HG03442 (cell line): ENCODE results near the gene SLC16A1.
"Not testable (repeated sequence)": the region's sequence is repeated elsewhere in the genome, so short reads cannot be mapped to it uniquely, and the experiment has no call there.

Experiments
- ATAC-seq: cut with Tn5 transposase; IDR thresholded peaks from one replicate; pipeline ENCODE4 v1.9.1; 2021; ENCODE audit warnings: mild to moderate bottlenecking, moderate library complexity; ENCODE audit not compliant: unreplicated experiment

SLC16A1 gene, protein sequence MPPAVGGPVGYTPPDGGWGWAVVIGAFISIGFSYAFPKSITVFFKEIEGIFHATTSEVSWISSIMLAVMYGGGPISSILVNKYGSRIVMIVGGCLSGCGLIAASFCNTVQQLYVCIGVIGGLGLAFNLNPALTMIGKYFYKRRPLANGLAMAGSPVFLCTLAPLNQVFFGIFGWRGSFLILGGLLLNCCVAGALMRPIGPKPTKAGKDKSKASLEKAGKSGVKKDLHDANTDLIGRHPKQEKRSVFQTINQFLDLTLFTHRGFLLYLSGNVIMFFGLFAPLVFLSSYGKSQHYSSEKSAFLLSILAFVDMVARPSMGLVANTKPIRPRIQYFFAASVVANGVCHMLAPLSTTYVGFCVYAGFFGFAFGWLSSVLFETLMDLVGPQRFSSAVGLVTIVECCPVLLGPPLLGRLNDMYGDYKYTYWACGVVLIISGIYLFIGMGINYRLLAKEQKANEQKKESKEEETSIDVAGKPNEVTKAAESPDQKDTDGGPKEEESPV

DNA sequence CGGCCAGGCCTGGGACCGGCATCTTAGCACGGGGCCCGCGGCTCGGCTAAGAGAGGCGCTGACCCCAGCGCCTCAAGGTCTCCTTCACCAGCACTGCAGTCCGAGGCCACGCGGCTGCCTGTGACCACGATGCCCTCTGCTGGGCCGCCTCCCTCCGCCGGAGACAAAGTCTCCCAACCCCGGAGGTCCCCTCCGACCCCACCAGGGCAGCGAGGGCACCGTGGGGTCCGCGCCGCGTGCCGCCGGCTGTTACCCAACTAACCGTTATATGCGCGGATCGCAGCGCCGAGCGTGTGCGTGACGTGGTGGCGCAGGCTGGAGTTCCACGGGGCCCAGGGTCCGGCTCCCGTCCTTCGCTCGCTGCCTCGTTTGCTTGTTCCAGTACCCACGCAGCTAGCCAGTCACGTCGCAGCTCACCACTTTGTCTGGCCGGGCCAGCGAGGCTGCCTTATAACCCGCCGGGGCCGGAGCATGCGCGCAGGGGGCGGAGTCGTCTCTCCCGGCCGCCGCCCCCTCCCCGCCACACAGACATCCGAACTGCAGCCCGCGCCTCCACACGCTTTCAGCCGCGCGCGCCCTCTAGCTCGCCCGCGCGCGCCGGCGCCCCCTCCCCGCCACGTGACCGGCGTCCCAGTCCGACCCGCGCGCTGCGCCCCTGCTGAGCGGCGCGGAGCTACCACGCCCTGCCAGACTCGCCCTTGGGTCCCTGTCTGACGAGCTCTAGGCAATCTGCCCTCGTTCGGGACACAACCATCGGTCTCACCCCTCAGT, at the start of gene SLC16A1:
Gene SLC16A1, minus strand, starts transcription at position 424 of the 771 bp plus-strand sequence. CDS start 26,888 bp downstream, outside the sequence.
- peak; percentile 66 for ATAC-seq

DNA sequence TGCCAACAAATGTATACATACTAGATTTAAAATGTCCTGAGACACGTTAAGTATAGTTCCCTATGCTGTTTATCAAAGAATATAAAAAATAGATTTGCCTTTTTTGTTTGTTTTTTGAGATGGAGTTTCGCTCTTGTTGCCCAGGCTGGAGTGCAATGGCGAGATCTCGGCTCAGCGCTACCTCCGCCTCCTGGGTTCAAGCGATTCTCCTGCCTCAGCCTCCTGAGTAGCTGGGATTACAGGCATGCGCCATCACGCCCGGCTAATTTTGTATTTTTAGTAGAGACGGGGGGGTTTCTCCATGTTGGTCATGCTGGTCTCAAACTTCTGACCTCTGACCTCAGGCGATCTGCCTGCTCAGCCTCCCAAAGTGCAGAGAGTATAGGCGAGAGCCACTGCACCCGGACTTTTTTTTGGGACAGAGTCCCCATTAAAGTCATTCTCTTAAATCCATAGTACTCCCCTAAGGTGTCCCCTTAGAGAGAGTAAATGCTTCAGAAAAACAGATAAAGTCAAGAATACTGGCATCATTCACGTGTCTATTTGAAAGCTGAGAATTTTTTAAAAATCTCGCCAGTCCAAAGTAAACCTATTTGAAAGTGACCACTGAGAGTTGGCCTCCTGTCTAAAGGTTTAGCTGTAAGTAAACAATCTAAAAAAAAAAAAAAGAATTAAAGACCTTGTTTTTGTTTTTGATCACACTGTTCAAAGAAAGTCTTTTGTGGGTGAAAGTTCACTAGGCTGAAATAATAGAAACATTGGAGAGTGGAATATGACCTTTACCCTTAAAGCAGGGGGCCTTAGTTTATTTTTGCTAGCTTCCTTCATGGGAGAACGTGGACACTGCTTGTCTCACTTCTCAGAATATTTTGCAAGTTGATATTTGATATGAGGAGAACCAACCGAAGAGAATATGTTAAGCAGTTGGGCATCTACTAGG, 48.0 kb upstream of the SLC16A1 start:
- no peak for ATAC-seq

GRCh38 chr1:113002297-113002696, 46.3 kb upstream of the SLC16A1 start:
- no peak for ATAC-seq

GRCh38 chr1:112998592-112999235, 42.7 kb upstream of the SLC16A1 start:
- no peak for ATAC-seq

GRCh38 chr1:112997781-112998180, 41.8 kb upstream of the SLC16A1 start:
- no peak for ATAC-seq

- no peak for ATAC-seq
Measured at GRCh38 chr1:112995890-112996289, 39.9 kb upstream of the SLC16A1 start.

GRCh38 chr1:112995021-112995420, 39.0 kb upstream of the SLC16A1 start:
- ATAC-seq: not testable (repeated sequence)

GRCh38 chr1:112992780-112993179, 36.8 kb upstream of the SLC16A1 start:
- ATAC-seq: no peak

GRCh38 chr1:112991402-112992120, 35.6 kb upstream of the SLC16A1 start:
- ATAC-seq: no peak

DNA sequence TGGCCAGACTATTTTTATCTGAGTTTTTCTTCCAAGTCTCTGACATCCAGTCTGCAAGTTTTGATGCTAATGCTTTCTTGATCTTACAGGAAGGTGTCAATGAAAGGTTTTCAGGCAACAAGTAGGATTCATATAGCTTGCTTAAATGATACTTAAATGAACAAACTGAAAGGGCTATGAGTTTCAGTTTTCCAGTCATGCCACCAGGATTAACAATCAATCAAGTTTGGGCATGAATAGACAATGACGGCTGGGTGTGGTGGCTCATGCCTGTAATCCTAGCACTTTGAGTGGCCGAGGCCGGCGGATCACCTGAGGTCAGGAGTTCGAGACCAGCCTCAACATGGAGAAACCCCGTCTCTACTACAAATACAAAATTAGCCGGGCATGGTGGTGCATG, 34.3 kb upstream of the SLC16A1 start:
- no peak for ATAC-seq

DNA sequence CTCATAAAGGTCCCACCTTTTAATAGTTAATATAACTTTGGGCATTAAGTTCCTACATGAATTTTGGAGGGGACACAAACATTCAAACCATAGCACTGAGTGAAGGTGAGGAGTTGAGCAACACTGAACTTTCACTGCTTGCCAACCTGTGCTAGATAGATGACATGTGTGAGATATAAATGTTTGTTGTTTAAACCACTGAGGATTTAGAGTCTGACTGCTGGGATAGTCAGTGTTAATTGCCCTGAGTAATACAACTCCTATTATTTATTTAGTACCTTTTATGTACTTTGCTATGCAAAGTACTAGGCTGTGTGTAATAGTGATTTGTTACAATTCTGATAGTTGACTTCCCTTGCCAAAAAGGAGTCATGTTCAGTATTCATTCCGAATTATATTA, 32.4 kb upstream of the SLC16A1 start:
- ATAC-seq: no peak

GRCh38 chr1:112985123-112985522, 29.1 kb upstream of the SLC16A1 start:
- no peak for ATAC-seq

- no peak for ATAC-seq
Measured at GRCh38 chr1:112983537-112984131, 27.6 kb upstream of the SLC16A1 start.

GRCh38 chr1:112982853-112983536, 27.0 kb upstream of the SLC16A1 start:
- ATAC-seq: no peak

DNA sequence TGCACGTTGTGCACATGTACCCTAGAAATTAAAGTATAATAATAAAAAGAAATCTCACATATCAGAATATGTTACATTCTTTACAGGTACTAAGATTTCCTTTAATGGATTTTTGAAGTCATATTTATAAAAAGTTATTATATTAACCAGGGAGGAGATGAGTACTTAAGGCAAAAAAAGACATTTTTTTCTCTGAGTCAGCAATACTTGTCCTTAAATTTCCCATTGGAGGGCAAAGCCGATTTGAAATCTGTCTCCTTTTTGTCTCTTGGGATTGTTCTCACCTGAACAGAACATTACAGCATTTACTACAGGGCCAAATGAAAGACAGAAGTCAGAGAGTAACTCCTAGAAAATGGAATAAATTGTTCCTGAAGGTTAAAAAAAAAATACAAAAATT, 26.3 kb upstream of the SLC16A1 start:
- ATAC-seq: no peak

GRCh38 chr1:112981834-112982233, 25.8 kb upstream of the SLC16A1 start:
- not testable (repeated sequence) for ATAC-seq

GRCh38 chr1:112981426-112981825, 25.4 kb upstream of the SLC16A1 start:
- ATAC-seq: no peak

GRCh38 chr1:112975336-112975735, 19.3 kb upstream of the SLC16A1 start:
- ATAC-seq: no peak

GRCh38 chr1:112974646-112975045, 18.6 kb upstream of the SLC16A1 start:
- ATAC-seq: no peak
